ENCODE data around the gene SCAPER.
"Not testable (repeated sequence)": the region's sequence is repeated elsewhere in the genome, so short reads cannot be mapped to it uniquely, and the experiment has no call there.

Gene SCAPER

DNA sequence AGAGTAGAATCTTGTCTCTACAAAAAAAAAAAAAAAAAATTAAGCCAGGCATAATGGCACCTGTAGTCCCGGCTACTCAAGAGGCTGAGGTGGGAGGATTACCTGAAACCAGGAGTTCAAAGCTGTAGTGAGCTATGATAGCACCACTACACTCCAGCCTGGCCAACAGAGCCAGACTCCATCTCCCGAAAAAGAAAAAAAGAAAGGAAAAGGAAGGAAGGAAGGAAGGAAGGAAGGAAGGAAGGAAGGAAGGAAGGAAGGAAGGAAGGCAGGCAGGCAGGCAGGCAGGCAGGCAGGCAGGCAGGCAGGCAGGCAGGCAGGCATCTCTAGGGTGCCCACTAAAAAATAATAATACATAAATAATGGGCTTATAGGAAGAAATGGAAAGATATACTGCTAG is 32.1 kb downstream of the SCAPER start:
- not testable (repeated sequence) for H3K4me3 ChIP-seq (ENCODE audit: low read depth, low read length); H3K36me3 ChIP-seq (ENCODE audit: control insufficient read depth, insufficient read depth, low read length); H3K27ac ChIP-seq (ENCODE audit: low read depth, low read length); H3K27me3 ChIP-seq (ENCODE audit: control insufficient read depth, insufficient read depth, low read length); H3K9me3 ChIP-seq (ENCODE audit: control insufficient read depth, insufficient read depth, low read depth, low read length); H3K9ac ChIP-seq (ENCODE audit: low read length); H3K4me1 ChIP-seq (ENCODE audit: control insufficient read depth, insufficient read depth, low read length)

DNA sequence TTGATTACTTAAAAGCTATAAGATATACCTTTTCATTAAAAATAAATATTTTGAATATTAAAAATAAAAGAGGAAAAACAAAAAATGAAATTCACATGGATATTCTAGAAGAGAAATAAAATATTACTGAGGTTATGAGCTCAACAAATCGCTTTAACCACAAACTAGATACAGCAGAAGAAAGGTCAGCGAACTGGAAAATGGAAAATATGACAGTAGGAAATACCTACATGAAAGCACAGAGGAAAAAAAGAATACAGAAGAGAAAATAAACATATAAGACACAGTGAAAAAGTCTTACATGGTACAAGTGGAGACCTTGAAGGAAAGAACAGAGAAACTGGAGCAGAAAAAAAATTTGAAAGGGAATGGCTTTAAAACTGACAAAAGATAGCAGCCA is 33.2 kb downstream of the SCAPER start:
- Histone ChIP-seq H3K4me3 (ENCODE audit: low read depth, low read length) (no peak overlapping the region), H3K27me3 (ENCODE audit: control insufficient read depth, insufficient read depth, low read length) (no peaks in the 10 kb centered on the region), H3K9ac (ENCODE audit: low read length) (no peak overlapping the region), H3K9me3 (ENCODE audit: control insufficient read depth, insufficient read depth, low read depth, low read length) (no peaks in the 10 kb centered on the region), H3K36me3 (ENCODE audit: control insufficient read depth, insufficient read depth, low read length) (no peaks in the 10 kb centered on the region), H3K27ac (ENCODE audit: low read depth, low read length) (no peak overlapping the region), H3K4me1 (ENCODE audit: control insufficient read depth, insufficient read depth, low read length) (no peaks in the 10 kb centered on the region)

DNA sequence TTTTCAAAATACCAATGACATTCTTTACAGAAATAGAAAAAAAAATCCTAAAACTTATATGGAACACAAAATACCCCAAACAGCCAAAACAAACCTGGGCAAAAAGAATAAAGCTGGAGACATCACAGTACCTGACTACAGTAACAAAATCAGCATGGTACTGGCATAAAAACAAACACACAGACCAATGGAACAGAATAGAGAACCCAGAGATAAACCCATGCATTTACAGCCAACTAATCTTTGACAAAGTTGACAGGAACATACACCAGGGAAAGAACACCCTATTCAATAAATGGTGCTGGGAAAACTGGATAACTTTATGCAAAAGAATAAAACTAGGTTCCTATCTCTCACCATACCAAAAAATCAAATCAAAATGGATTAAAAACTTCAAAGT is 36.4 kb downstream of the SCAPER start:
- Histone ChIP-seq H3K4me1 (ENCODE audit: control insufficient read depth, insufficient read depth, low read length) (no peaks in the 10 kb centered on the region), H3K27me3 (ENCODE audit: control insufficient read depth, insufficient read depth, low read length) (no peaks in the 10 kb centered on the region), H3K4me3 (ENCODE audit: low read depth, low read length) (no peak overlapping the region), H3K27ac (ENCODE audit: low read depth, low read length) (no peak overlapping the region), H3K36me3 (ENCODE audit: control insufficient read depth, insufficient read depth, low read length) (no peaks in the 10 kb centered on the region), H3K9ac (ENCODE audit: low read length) (no peak overlapping the region), H3K9me3 (ENCODE audit: control insufficient read depth, insufficient read depth, low read depth, low read length) (no peaks in the 10 kb centered on the region)

DNA sequence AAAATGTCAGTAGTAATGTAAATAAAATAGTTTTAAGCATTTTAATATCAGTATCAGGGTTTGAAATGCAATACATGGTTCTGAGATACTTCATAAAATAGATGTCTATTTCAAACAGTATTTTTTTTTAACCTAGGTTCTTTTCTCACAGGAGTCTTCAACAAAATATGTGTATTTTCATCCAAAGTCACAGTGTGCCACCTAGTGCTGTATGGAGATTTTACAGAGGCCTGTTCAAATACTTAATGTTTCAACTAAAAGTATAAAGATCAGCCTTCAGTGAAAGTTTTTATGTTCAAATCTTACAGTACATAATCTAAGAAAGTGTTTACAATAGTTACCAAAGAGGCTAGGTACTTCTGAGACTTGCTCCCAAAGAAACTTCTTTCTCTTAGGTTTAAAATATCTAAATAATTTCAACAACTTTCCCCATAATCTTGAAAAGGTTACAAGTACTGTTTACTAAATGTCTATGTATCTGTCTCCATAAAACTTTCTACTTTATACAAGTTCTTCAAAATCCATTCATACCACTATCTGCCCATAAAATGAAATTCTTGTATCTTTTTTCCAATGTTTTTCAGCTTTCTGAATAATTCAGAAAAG is 38.3 kb downstream of the SCAPER start:
- Histone ChIP-seq H3K9me3 (ENCODE audit: control insufficient read depth, insufficient read depth, low read depth, low read length) (no peaks in the 10 kb centered on the region), H3K9ac (ENCODE audit: low read length) (no peak overlapping the region), H3K4me3 (ENCODE audit: low read depth, low read length) (no peak overlapping the region), H3K27me3 (ENCODE audit: control insufficient read depth, insufficient read depth, low read length) (no peaks in the 10 kb centered on the region), H3K36me3 (ENCODE audit: control insufficient read depth, insufficient read depth, low read length) (no peaks in the 10 kb centered on the region), H3K4me1 (ENCODE audit: control insufficient read depth, insufficient read depth, low read length) (no peaks in the 10 kb centered on the region), H3K27ac (ENCODE audit: low read depth, low read length) (no peak overlapping the region)

DNA sequence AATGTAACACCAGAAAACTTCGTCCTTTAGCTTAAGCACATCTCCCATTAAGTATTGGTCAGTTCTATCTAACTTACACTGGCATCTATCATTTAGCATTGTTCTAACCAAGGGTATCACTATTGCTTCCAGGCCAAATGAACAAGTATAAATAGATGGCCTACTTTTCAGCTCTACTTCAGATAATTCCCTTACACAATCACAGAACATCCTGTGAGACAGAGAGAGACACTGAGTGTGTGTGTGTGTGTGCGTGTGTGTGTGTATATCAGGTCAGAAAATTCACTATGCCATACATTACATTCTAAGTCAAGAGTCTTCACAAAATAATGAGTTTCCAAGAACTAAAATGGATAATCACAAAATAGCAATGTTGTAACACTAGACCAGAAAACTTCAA is 39.1 kb downstream of the SCAPER start:
- Histone ChIP-seq H3K9ac (ENCODE audit: low read length) (no peak overlapping the region), H3K27ac (ENCODE audit: low read depth, low read length) (no peak overlapping the region), H3K27me3 (ENCODE audit: control insufficient read depth, insufficient read depth, low read length) (no peaks in the 10 kb centered on the region), H3K9me3 (ENCODE audit: control insufficient read depth, insufficient read depth, low read depth, low read length) (no peaks in the 10 kb centered on the region), H3K4me1 (ENCODE audit: control insufficient read depth, insufficient read depth, low read length) (no peaks in the 10 kb centered on the region), H3K4me3 (ENCODE audit: low read depth, low read length) (no peak overlapping the region), H3K36me3 (ENCODE audit: control insufficient read depth, insufficient read depth, low read length) (no peaks in the 10 kb centered on the region)

DNA sequence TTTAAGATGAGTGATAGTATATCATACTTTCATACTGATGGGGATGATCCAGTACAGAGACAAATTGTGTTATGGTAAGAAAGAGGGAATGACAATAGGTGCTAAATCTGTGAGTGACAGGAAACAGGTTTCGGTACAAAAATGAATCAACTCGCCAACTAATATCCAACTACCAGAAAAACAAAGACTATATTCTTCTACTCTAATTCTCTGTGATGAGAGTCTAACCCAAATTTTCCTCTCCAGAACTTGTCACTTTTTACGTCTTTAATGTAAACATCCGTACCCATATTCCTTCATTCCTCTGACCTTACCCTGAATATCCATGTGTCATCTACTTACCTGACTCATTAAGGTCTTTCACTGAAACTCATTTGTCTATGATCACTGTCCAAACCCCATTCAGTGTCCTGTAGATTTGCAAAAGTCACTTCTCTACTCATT is 39.6 kb downstream of the SCAPER start:
- H3K36me3 ChIP-seq (ENCODE audit: control insufficient read depth, insufficient read depth, low read length), result no peaks in the 10 kb centered on the region
- no peaks in the 10 kb centered on the region for H3K9me3 ChIP-seq (ENCODE audit: control insufficient read depth, insufficient read depth, low read depth, low read length)
- H3K4me3 ChIP-seq (ENCODE audit: low read depth, low read length), result no peak overlapping the region
- H3K27ac ChIP-seq (ENCODE audit: low read depth, low read length), result no peak overlapping the region
- no peak overlapping the region for H3K9ac ChIP-seq (ENCODE audit: low read length)
- H3K4me1 ChIP-seq (ENCODE audit: control insufficient read depth, insufficient read depth, low read length), result no peaks in the 10 kb centered on the region
- H3K27me3 ChIP-seq (ENCODE audit: control insufficient read depth, insufficient read depth, low read length), result no peaks in the 10 kb centered on the region

DNA sequence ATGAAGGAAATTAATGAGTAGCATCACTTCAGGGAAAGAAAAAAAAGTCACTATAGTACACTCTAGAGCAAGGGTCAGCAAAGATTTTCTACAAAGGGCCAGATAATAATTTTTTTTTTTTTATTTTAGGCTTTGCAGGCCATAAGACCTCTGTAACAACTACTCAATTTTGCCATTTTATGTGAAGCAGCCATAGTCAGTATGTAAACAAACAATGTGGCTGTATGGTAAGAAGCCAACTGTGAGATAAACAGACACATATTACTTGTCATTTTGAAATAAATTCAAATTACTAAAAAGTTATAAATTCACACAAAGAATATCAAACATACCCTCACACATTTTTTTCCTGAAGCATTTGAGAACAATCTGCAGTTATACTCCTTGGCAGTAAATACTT is 40.6 kb downstream of the SCAPER start:
- Histone ChIP-seq H3K4me1 (ENCODE audit: control insufficient read depth, insufficient read depth, low read length) (no peaks in the 10 kb centered on the region), H3K9ac (ENCODE audit: low read length) (no peak overlapping the region), H3K36me3 (ENCODE audit: control insufficient read depth, insufficient read depth, low read length) (no peaks in the 10 kb centered on the region), H3K27me3 (ENCODE audit: control insufficient read depth, insufficient read depth, low read length) (no peaks in the 10 kb centered on the region), H3K27ac (ENCODE audit: low read depth, low read length) (no peak overlapping the region), H3K9me3 (ENCODE audit: control insufficient read depth, insufficient read depth, low read depth, low read length) (no peaks in the 10 kb centered on the region), H3K4me3 (ENCODE audit: low read depth, low read length) (no peak overlapping the region)

DNA sequence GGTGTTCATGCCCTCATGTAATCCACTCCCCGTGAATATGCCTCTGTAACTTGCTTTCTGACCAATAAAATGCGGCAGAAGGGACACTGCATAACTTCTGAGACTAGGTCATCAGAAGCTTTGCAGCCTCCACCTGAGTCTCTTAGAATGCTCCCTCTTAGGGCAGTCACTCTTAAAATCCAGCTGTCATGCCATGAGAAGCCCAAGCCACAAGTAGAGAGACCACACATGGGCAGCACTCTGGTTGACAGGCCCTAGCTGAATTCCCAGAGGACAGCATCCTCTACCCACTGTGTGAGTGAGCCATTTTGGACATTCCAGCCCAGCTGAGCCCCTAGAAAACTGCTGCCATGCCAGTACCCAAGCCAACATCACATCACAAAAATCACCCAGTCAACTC is 41.4 kb downstream of the SCAPER start:
- Histone ChIP-seq H3K9me3 (ENCODE audit: control insufficient read depth, insufficient read depth, low read depth, low read length) (no peaks in the 10 kb centered on the region), H3K27me3 (ENCODE audit: control insufficient read depth, insufficient read depth, low read length) (no peaks in the 10 kb centered on the region), H3K36me3 (ENCODE audit: control insufficient read depth, insufficient read depth, low read length) (no peaks in the 10 kb centered on the region), H3K9ac (ENCODE audit: low read length) (no peak overlapping the region), H3K4me1 (ENCODE audit: control insufficient read depth, insufficient read depth, low read length) (no peaks in the 10 kb centered on the region), H3K4me3 (ENCODE audit: low read depth, low read length) (no peak overlapping the region), H3K27ac (ENCODE audit: low read depth, low read length) (no peak overlapping the region)

DNA sequence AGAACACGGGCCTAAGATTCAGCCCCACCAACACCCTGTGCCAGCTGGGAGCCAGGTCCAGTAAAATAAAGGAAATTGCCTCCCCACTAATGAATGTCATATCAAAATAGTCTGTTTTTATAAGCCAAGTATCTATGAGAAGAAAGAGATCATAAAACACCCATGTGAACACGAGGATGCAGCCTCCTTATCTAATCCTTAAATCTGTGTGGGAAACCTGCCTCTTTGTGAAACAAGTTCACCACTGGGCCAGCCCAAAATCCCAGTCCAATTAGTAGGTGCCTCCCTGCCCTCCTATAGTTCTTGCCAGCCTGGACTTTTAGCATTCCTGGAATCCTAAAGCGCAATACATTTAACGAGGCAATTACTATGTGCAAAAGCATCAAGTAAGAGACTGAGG is 42.0 kb downstream of the SCAPER start:
- Histone ChIP-seq H3K9me3 (ENCODE audit: control insufficient read depth, insufficient read depth, low read depth, low read length) (no peaks in the 10 kb centered on the region), H3K9ac (ENCODE audit: low read length) (no peak overlapping the region), H3K27me3 (ENCODE audit: control insufficient read depth, insufficient read depth, low read length) (no peaks in the 10 kb centered on the region), H3K4me3 (ENCODE audit: low read depth, low read length) (no peak overlapping the region), H3K27ac (ENCODE audit: low read depth, low read length) (no peak overlapping the region), H3K36me3 (ENCODE audit: control insufficient read depth, insufficient read depth, low read length) (no peaks in the 10 kb centered on the region), H3K4me1 (ENCODE audit: control insufficient read depth, insufficient read depth, low read length) (no peaks in the 10 kb centered on the region)

DNA sequence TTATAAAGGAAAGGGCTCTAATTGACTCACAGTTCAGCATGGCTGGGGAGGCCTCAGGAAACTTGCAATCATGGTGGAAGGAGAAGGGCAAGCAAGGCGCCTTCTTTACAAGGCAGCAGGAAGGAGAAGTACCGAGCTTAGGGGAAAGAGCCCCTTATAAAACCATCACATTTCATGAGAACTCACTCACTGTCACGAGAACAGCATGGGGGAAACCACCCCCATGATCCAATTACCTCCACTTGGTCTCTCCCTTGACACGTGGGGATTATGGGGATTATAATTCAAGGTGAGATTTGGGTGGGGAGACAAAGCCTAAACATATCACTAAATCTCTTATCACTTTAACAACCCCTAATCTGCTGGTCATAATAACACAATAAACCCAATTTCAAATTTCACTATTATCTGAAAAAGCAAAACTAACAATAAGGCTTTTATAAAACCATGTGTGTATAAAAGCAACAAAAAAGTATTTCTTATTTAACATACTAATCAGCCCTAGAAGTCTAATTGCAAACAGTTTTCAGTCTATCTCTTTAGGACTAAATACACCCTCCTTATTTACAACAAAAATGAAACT is 43.2 kb downstream of the SCAPER start:
- no peak overlapping the region for H3K27ac ChIP-seq (ENCODE audit: low read depth, low read length)

DNA sequence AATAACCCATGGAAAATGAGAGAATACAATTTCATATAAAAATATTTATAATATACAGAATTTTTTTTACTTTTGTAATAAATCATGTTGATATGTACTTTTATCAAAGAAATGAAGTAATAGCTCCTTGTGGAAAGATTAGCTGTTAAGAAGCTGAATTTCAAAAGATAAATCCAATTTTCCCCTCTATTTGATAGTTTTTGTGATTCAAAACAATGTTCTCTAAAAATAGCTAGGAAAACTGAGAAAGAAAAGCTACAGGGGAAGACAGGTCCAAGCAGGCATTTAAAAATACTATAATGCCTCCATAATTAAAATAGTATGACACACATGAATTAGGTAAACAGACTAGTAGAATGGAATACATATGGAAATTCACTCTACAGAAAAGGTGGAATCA is 44.9 kb downstream of the SCAPER start:
- no peaks in the 10 kb centered on the region for H3K9me3 ChIP-seq (ENCODE audit: control insufficient read depth, insufficient read depth, low read depth, low read length)
- no peaks in the 10 kb centered on the region for H3K4me1 ChIP-seq (ENCODE audit: control insufficient read depth, insufficient read depth, low read length)
- no peak overlapping the region for H3K4me3 ChIP-seq (ENCODE audit: low read depth, low read length)
- H3K27me3 ChIP-seq (ENCODE audit: control insufficient read depth, insufficient read depth, low read length), result no peaks in the 10 kb centered on the region
- H3K27ac ChIP-seq (ENCODE audit: low read depth, low read length), result no peak overlapping the region
- no peaks in the 10 kb centered on the region for H3K36me3 ChIP-seq (ENCODE audit: control insufficient read depth, insufficient read depth, low read length)
- H3K9ac ChIP-seq (ENCODE audit: low read length), result no peak overlapping the region

More for the DNA sequence above, 43.2 kb downstream of the SCAPER start:
- Histone ChIP-seq H3K9ac (ENCODE audit: low read length) (no peak overlapping the region), H3K9me3 (ENCODE audit: control insufficient read depth, insufficient read depth, low read depth, low read length) (no peaks in the 10 kb centered on the region), H3K36me3 (ENCODE audit: control insufficient read depth, insufficient read depth, low read length) (no peaks in the 10 kb centered on the region), H3K27me3 (ENCODE audit: control insufficient read depth, insufficient read depth, low read length) (no peaks in the 10 kb centered on the region), H3K4me1 (ENCODE audit: control insufficient read depth, insufficient read depth, low read length) (no peaks in the 10 kb centered on the region), H3K4me3 (ENCODE audit: low read depth, low read length) (no peak overlapping the region)
